Endothelial cell of umbilical vein (primary cell): Measurements from ENCODE around the gene CD164L2. TPM values are rescaled to one million over a fixed set of nuclear protein-coding genes. Genes with fewer than 3 reads are reported as not detected.

Experiments
- BruUV-seq: library from RNA; stranded (reverse); fragments of 400-500 nt; replicated peaks from 2 replicates; lab custom pipeline; 2021; lab: Mats Ljungman, UMichigan
- CTCF ChIA-PET: fragments of 300-600, 350-600 bp; sonication (Branson Sonifier 250); formaldehyde crosslinking; loops from one replicate; lab custom pipeline; 2021; ENCODE audit warnings: antibody characterized with exemption, inconsistent platforms; lab: Charles Lee
- POLR2A ChIA-PET: fragments of 300-600, 350-600 bp; sonication (Branson Sonifier 250); formaldehyde crosslinking; loops from one replicate; lab custom pipeline; 2021; ENCODE audit warnings: antibody characterized with exemption, inconsistent platforms; lab: Charles Lee
- DNase-seq: peaks from one replicate; pipeline ENCODE4 v3.0.0-alpha.2; 2011; ENCODE audit warnings: low read depth, low spot score
- FAIRE-seq: peaks from 2 replicates; lab custom pipeline; 2011; peaks lifted over from hg19 to GRCh38; lab: Jason Lieb, UNC
- H2AFZ ChIP-seq: 2 replicates; pipeline ENCODE4 v1.6.0; 2012; ENCODE audit warnings: low read depth, low read length, control low read depth, inconsistent platforms
- H3K27ac ChIP-seq: 2 replicates; pipeline ENCODE4 v1.5.1; 2011; ENCODE audit warnings: low read depth, mild to moderate bottlenecking, control low read depth, low read length, moderate library complexity; ENCODE audit not compliant: insufficient read depth
- H3K27me3 ChIP-seq, 2 experiments: 2 replicates each; pipeline versions ENCODE4 v1.6.0 to v1.6.1; 2011; ENCODE audit warnings: low read length in 2 of 2, mixed read lengths in 1 of 2; ENCODE audit not compliant: control insufficient read depth in 2 of 2, insufficient read depth in 2 of 2
- H3K36me3 ChIP-seq, 2 experiments: 2 replicates in 1 of 2; 3 replicates in 1 of 2; pipeline ENCODE4 v1.5.1; 2011; ENCODE audit warnings: low read length in 2 of 2, mild to moderate bottlenecking in 1 of 2, moderate library complexity in 1 of 2; ENCODE audit not compliant: control insufficient read depth in 2 of 2, insufficient read depth in 2 of 2; ENCODE audit errors: extremely low read depth in 1 of 2
- H3K4me1 ChIP-seq: 3 replicates; pipeline ENCODE4 v1.5.1; 2011; ENCODE audit warnings: mild to moderate bottlenecking, low read length; ENCODE audit not compliant: control insufficient read depth, insufficient read depth; ENCODE audit errors: extremely low read depth
- H3K4me2 ChIP-seq: 2 replicates; pipeline ENCODE4 v1.6.1; 2011; ENCODE audit warnings: low read length, control low read depth, mixed read lengths; ENCODE audit not compliant: insufficient read depth
- H3K4me3 ChIP-seq, 3 experiments: fragments of 200-600 bp in 1 of 3; sonication (generic), shearing (Covaris generic) in 1 of 3; replicated peaks in 1 of 3; 2 replicates each; pipeline ENCODE4 v1.5.1; 2011 to 2016; ENCODE audit warnings: control low read depth in 3 of 3, low read length in 3 of 3, mild to moderate bottlenecking in 2 of 3, inconsistent platforms in 1 of 3, low read depth in 1 of 3, moderate library complexity in 1 of 3; ENCODE audit not compliant: insufficient read depth in 1 of 3
- H3K79me2 ChIP-seq: 2 replicates; pipeline ENCODE4 v1.6.0; 2012; ENCODE audit warnings: low read length, inconsistent platforms; ENCODE audit not compliant: control insufficient read depth, insufficient read depth
- H3K9ac ChIP-seq: replicated peaks from 2 replicates; pipeline ENCODE3; 2011; ENCODE audit warnings: low read length, control low read depth; ENCODE audit not compliant: insufficient read depth; ENCODE audit errors: extremely low read depth
- H3K9me1 ChIP-seq: replicated peaks from 3 replicates; pipeline ENCODE4 v1.6.0; 2011; ENCODE audit warnings: mild to moderate bottlenecking, low read length; ENCODE audit not compliant: control insufficient read depth, insufficient read depth; ENCODE audit errors: extremely low read depth
- H3K9me3 ChIP-seq: replicated peaks from 2 replicates; pipeline ENCODE4 v1.5.1; 2012; ENCODE audit warnings: low read length, inconsistent platforms; ENCODE audit not compliant: control insufficient read depth, insufficient read depth
- H4K20me1 ChIP-seq: replicated peaks from 2 replicates; pipeline ENCODE3; 2011; ENCODE audit warnings: mild to moderate bottlenecking, low read length; ENCODE audit not compliant: control insufficient read depth, insufficient read depth; ENCODE audit errors: extremely low read depth
- CTCF ChIP-seq, 2 donors: IDR thresholded peaks; 1 replicate in 1 of 2; 2 replicates in 1 of 2; pipeline ENCODE4 v1.5.1; 2011; ENCODE audit warnings: low read length in 2 of 2, mild to moderate bottlenecking in 2 of 2, moderate library complexity in 2 of 2, control low read depth in 1 of 2, inconsistent platforms in 1 of 2, low read depth in 1 of 2; ENCODE audit not compliant: insufficient read depth in 1 of 2; ENCODE audit errors: extremely low read depth in 1 of 2
- FOS ChIP-seq: IDR thresholded peaks from 2 replicates; pipeline ENCODE4 v1.6.1; 2011; ENCODE audit warnings: mild to moderate bottlenecking, low read length, moderate library complexity, borderline replicate concordance; ENCODE audit not compliant: insufficient read depth
- GATA2 ChIP-seq: IDR thresholded peaks from 2 replicates; pipeline ENCODE4 v1.7.0; 2011; ENCODE audit warnings: low read depth, mild to moderate bottlenecking, moderate library complexity, mixed read lengths, low read length; ENCODE audit not compliant: insufficient read length, insufficient read depth
- JUN ChIP-seq: IDR thresholded peaks from 2 replicates; pipeline ENCODE4 v1.6.1; 2011; ENCODE audit warnings: borderline replicate concordance, low read depth; ENCODE audit not compliant: insufficient read length, insufficient read depth
- MYC ChIP-seq: IDR thresholded peaks from one replicate; pipeline ENCODE4 v1.6.1; 2011; ENCODE audit warnings: mild to moderate bottlenecking, low read depth, low read length
- POLR2A ChIP-seq: IDR thresholded peaks from 2 replicates; pipeline ENCODE4 v1.6.1; 2012; ENCODE audit warnings: low read depth, mild to moderate bottlenecking, control low read depth, low read length
- POLR2AphosphoS5 ChIP-seq: IDR thresholded peaks from 2 replicates; pipeline ENCODE4 v1.6.1; 2012; ENCODE audit warnings: low read depth, mild to moderate bottlenecking, control low read depth, low read length, moderate library complexity; ENCODE audit not compliant: insufficient read depth
- dilution Hi-C: fragments of 300-500 bp; cut with MboI; formaldehyde crosslinking; loops from one replicate; pipeline ENCODE4 v1.15.0; 2019; ENCODE audit warnings: low sequenced_read_pairs; ENCODE audit not compliant: extremely low pct_ligation_motif_present
- intact Hi-C: fragments of 100-400 bp; cut with micrococcal nuclease; formaldehyde crosslinking; loops from one replicate; pipeline ENCODE4 v1.10.0; 2022
- polyA plus RNA-seq, 4 experiments: library from polyadenylated mRNA; depleted of rRNA in 3 of 4; stranded (reverse) in 3 of 4; unstranded in 1 of 4; fragments of >200 nt; gene quantifications; 2 replicates each; pipeline versions ENCODE4 v1.2.1 to v1.2.3, GENCODE V29; 2011 to 2012; ENCODE audit warnings: missing spikeins in 1 of 4
- total RNA-seq: library from RNA; stranded (reverse); gene quantifications from 2 replicates; pipeline ENCODE4 v1.2.3, GENCODE V29; 2021

CD164L2 gene
- total and polyA plus RNA-seq, 2 donors (not counting 3 experiments of a cell fraction or from before 2014, with no cell fraction given), result not detected

GRCh38 chr1:27399251-27400025 is 16.3 kb upstream of the CD164L2 start:
- Histone ChIP-seq H3K9ac (no peak overlapping the region), H3K9me1 (no peaks in the 10 kb centered on the region), H3K4me1 (peaks cover 4% of the 10 kb centered on the region), H3K4me2 (no peak overlapping the region), H3K79me2 (no peaks in the 10 kb centered on the region), H2AFZ (no peak overlapping the region), H3K27me3 (no peaks in the 10 kb centered on the region), H3K4me3 (no peak overlapping the region), H3K9me3 (no peaks in the 10 kb centered on the region), H4K20me1 (no peaks in the 10 kb centered on the region), H3K27ac (no peak overlapping the region), H3K36me3 (no peaks in the 10 kb centered on the region)
- ChIA-PET CTCF (interaction anchor here (1.3 to 6.6 kb wide), 4 partner anchors 41 to 206 kb away, joined by 3 to 275 read pairs (median 53); partner anchors contain the start of gene AHDC1), POLR2A (no interaction called here)
- FAIRE-seq, result no peak
- no peak for TF ChIP-seq CTCF (IDR thresholded peaks at IDR 0.05; ENCODE audit: extremely low read depth in 1 of 2, insufficient read depth in 1 of 2, low read depth in 1 of 2, low read length in 2 of 2)
- TF ChIP-seq GATA2, result no peak
- TF ChIP-seq MYC, result no peak
- TF ChIP-seq FOS, result no peak
- TF ChIP-seq JUN, result no peak
- no peak for TF ChIP-seq POLR2AphosphoS5
- TF ChIP-seq POLR2A, result peak; percentile 33
- dilution Hi-C loops, result loop anchor here (25.0 kb wide), 1 partner anchor 188 kb away; no protein-coding TSS in a partner anchor
- no peak for DNase-seq
- BruUV-seq, result no TSS peak
- intact Hi-C loops, result loop anchor here (10.0 kb wide), 1 partner anchor 285 kb away; no protein-coding TSS in a partner anchor
